ENCODE measurements around the gene NTM.

NTM gene

GRCh38 chr11:132260636-132261035 lies 890.2 kb downstream of the NTM start:
- no peak for DNase-seq (ENCODE audit: low spot score)

GRCh38 chr11:132263241-132263640 lies 892.8 kb downstream of the NTM start:
- DNase-seq (ENCODE audit: low spot score): no peak

GRCh38 chr11:132263875-132264274 lies 893.5 kb downstream of the NTM start:
- DNase-seq (ENCODE audit: low spot score): no peak

- DNase-seq (ENCODE audit: low spot score): no peak
Observed at GRCh38 chr11:132264616-132265015, 894.2 kb downstream of the NTM start.

GRCh38 chr11:132278801-132279574 lies 908.6 kb downstream of the NTM start:
- peak; percentile 35 for DNase-seq (ENCODE audit: low spot score)

- DNase-seq (ENCODE audit: low spot score): no peak
Observed at GRCh38 chr11:132284048-132284447, 913.6 kb downstream of the NTM start.

- DNase-seq (ENCODE audit: low spot score): no peak
Observed at GRCh38 chr11:132284611-132285010, 914.2 kb downstream of the NTM start.

- no peak for DNase-seq (ENCODE audit: low spot score)
Observed at GRCh38 chr11:132285631-132286030, 915.2 kb downstream of the NTM start.

- DNase-seq (ENCODE audit: low spot score): no peak
Observed at GRCh38 chr11:132286106-132286505, 915.7 kb downstream of the NTM start.

- DNase-seq (ENCODE audit: low spot score): no peak
Observed at GRCh38 chr11:132288036-132288435, 917.6 kb downstream of the NTM start.

GRCh38 chr11:132289590-132290256 lies 919.3 kb downstream of the NTM start:
- no peak for DNase-seq (ENCODE audit: low spot score)

- DNase-seq (ENCODE audit: low spot score): no peak
Observed at GRCh38 chr11:132293586-132293985, 923.2 kb downstream of the NTM start.

GRCh38 chr11:132296946-132297610 lies 926.7 kb downstream of the NTM start:
- no peak for DNase-seq (ENCODE audit: low spot score)

- no peak for DNase-seq (ENCODE audit: low spot score)
Observed at GRCh38 chr11:132298357-132298756, 927.9 kb downstream of the NTM start.

GRCh38 chr11:132300283-132300682 lies 929.9 kb downstream of the NTM start:
- DNase-seq (ENCODE audit: low spot score): no peak

- no peak for DNase-seq (ENCODE audit: low spot score)
Observed at GRCh38 chr11:132301465-132301864, 931.0 kb downstream of the NTM start.

- no peak for DNase-seq (ENCODE audit: low spot score)
Observed at GRCh38 chr11:132301900-132302299, 931.5 kb downstream of the NTM start.

- DNase-seq (ENCODE audit: low spot score): no peak
Observed at GRCh38 chr11:132307309-132308020, 937.0 kb downstream of the NTM start.

GRCh38 chr11:132310390-132311375 lies 940.3 kb downstream of the NTM start:
- no peak for DNase-seq (ENCODE audit: low spot score)

GRCh38 chr11:132311703-132312102 lies 941.3 kb downstream of the NTM start:
- no peak for DNase-seq (ENCODE audit: low spot score)

- DNase-seq (ENCODE audit: low spot score): peak; percentile 13
Observed at GRCh38 chr11:132312161-132312560, 941.7 kb downstream of the NTM start.
